NCI-H510A treated with DMSO at 0.1 percent for 48 hours (cell line): ENCODE measurements around the gene ACTG1.

Experiments
- DNase-seq: peaks from one replicate; lab custom pipeline; 2025; lab: John Stamatoyannopoulos, UW

ACTG1 gene

GRCh38 chr17:81512562-81513371, at the start of gene ACTG1:
ACTG1 (minus strand) TSS chr17:81512799; CDS start chr17:81512354, 445 bp downstream.
- peak; percentile 86 for DNase-seq

- no peak for DNase-seq
Observed at GRCh38 chr17:81561494-81561885, 48.9 kb upstream of the ACTG1 start.

- no peak for DNase-seq
Observed at GRCh38 chr17:81558941-81559806, 46.6 kb upstream of the ACTG1 start.

GRCh38 chr17:81558115-81558468, 45.5 kb upstream of the ACTG1 start:
- DNase-seq = no peak

GRCh38 chr17:81557276-81558114, 44.9 kb upstream of the ACTG1 start:
- DNase-seq = no peak

- peak; percentile 87 for DNase-seq
Observed at GRCh38 chr17:81556863-81557262, 44.3 kb upstream of the ACTG1 start.

GRCh38 chr17:81556175-81556691, 43.6 kb upstream of the ACTG1 start:
- DNase-seq = peak; percentile 60

GRCh38 chr17:81553616-81554181, 41.1 kb upstream of the ACTG1 start:
- DNase-seq = no peak

- DNase-seq = peak; percentile 92
Observed at GRCh38 chr17:81553018-81553615, 40.5 kb upstream of the ACTG1 start.

- DNase-seq = peak; percentile 66
Observed at GRCh38 chr17:81552244-81553017, 39.8 kb upstream of the ACTG1 start, which contains the start of gene FAAP100. FAAP100 (minus strand) TSS chr17:81552353; CDS start chr17:81552330, 23 bp downstream.

- no peak for DNase-seq
Observed at GRCh38 chr17:81551458-81552243, 39.1 kb upstream of the ACTG1 start.

- no peak for DNase-seq
Observed at GRCh38 chr17:81550830-81551457, 38.3 kb upstream of the ACTG1 start.

- no peak for DNase-seq
Observed at GRCh38 chr17:81550285-81550684, 37.7 kb upstream of the ACTG1 start.

GRCh38 chr17:81549826-81550225, 37.2 kb upstream of the ACTG1 start:
- no peak for DNase-seq

GRCh38 chr17:81549031-81549557, 36.5 kb upstream of the ACTG1 start:
- DNase-seq = no peak

- DNase-seq = no peak
Observed at GRCh38 chr17:81547614-81547982, 35.0 kb upstream of the ACTG1 start.

- DNase-seq = no peak
Observed at GRCh38 chr17:81546906-81547613, 34.5 kb upstream of the ACTG1 start.
